CD4-positive, alpha-beta T cell treated with Interferon alpha-2 for 1 hour (primary cell): ENCODE measurements around the gene MOCS1.

Experiments used
- DNase-seq, 2 donors: peaks; one replicate each; pipeline ENCODE4 v3.0.0-alpha.2; 2020 to 2022

Gene MOCS1

GRCh38 chr6:39923394-39923793, 10.9 kb downstream of the MOCS1 start:
- no peak for DNase-seq

- no peak for DNase-seq
Observed at GRCh38 chr6:39922821-39923220, 11.4 kb downstream of the MOCS1 start.

DNA sequence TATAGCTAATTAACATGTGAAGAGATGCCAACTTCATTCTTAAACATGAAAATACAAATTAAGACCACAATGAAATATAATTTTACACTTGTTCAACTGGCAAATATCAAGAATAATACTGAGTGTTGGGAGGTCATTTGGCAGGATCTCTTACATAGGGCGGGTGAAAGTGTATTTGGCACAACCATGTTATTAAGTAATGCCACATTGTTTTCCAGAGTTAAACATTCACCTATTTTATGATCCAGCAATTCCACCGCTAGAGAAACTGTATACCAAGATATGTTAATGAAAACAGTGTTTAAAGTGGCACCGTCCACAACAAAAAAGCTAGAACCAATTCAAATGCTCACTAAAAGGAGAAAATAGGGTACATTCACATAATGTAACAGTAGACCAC, 14.1 kb downstream of the MOCS1 start:
- DNase-seq: no peak

GRCh38 chr6:39918831-39919230, 15.4 kb downstream of the MOCS1 start:
- DNase-seq: no peak

DNA sequence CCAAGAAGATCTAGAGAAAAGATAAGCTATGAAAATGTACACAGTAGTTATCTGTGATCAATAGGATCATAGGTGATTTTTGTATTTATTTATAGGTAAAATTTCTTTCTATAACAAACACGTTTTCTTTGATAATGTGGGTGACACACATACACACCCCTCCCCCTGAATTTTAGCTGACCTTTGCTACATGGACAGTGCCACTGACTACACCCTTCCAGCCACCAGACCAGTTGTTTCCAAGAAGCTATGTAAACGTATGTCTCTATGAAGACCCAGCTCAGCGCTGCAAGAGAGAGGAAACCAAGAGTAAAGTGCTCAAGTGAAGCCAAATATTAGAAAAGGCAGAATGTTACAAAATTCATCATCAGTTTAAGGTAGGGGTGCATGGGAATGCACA, 16.3 kb downstream of the MOCS1 start:
- DNase-seq: no peak

DNA sequence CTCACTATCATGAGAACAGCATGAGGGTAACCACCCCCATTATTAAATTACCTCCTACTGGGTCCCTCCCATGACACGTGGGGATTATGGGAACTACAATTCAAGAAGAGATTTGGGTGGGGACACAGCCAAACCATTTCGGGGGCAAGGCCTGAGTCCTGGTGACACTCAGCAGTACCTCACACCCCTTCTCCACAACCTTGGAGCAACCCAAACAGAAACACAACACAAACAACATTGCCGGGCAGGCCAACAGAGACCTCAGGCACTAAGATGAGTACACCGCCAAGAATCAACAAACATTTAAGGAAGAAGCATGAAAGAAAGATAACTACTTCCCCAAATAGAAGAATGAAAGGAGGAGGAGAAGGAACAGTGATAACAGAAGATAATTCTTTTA, 16.9 kb downstream of the MOCS1 start:
- DNase-seq: no peak

- DNase-seq: no peak
Observed at GRCh38 chr6:39915866-39916265, 18.4 kb downstream of the MOCS1 start.

GRCh38 chr6:39914239-39914638, 20.0 kb downstream of the MOCS1 start:
- DNase-seq: no peak

DNA sequence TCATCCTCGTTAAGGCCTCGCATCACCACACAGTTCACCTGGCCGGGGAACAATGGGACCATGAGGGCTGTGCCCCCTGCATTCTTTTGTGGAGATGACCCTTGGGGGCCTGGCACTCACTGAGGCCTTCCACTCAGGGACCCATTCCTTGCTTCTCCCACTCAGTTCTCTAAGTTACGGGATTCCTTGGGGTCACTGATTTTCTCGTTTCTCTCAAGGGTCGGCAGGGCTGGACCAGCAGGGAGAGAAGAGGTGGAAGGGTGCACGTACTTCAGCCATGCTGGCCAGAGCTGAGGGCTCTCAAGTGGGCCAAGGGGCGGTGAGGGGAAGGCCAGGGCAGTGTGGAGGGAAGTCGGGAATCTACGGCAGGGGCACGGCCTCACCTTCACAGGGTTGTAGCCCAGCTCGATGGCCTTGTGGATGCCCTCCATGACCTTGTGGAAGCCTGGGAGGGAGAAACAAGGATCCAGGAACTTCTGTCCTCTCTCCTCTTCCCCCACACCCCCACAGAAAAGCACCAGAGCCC, 20.8 kb downstream of the MOCS1 start:
- no peak for DNase-seq

GRCh38 chr6:39912446-39912845, 21.8 kb downstream of the MOCS1 start:
- no peak for DNase-seq

DNA sequence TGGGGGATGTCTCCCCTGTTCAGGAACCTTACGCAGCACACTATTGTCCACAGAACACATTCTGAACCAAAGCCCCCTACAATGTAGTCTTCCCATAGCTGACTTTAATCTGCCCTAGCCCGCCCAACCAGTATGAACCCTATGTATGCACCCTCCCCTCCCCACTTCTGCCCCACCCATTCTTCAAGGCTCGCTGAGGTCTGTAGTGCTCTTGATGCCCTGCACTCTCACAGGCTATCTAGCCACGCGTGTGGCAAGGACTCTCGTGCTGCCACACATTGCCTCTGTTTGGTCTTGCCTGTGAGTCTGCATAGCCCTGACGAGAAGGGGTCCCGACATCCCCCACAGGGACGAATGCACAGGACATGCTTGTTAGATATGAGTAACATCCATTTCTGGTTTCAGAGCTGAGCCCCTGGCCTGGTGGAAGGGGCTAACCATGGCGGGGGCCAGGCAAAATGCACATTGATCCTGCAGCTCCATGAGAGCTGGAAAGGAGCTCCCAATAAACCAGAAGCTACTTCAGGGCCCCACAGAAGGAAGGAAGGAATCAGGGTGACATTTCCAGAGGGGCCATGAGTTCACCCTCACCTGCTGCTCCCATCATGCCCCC, 22.6 kb downstream of the MOCS1 start:
- no peak for DNase-seq

DNA sequence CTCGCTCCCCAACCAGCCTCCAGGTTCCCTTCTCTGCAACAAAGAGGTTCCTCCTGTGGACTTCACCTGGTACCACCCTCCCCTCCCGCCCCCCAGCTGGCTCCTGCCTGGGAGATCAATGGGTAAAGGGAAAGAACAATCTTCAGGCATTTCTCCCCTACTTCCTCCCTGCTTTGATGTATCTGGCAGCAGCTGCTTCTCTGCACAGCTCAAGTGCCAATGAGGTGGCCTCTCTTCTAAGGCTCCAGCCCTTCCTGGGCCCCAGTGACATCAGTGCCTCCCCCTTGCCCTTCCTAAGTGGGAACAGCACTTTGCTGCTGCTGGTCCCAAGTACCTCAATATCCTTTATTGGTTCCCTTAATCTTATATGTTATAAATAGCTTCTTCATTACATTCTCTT, 23.5 kb downstream of the MOCS1 start:
- no peak for DNase-seq

- DNase-seq: no peak
Observed at GRCh38 chr6:39910164-39910563, 24.1 kb downstream of the MOCS1 start.

DNA sequence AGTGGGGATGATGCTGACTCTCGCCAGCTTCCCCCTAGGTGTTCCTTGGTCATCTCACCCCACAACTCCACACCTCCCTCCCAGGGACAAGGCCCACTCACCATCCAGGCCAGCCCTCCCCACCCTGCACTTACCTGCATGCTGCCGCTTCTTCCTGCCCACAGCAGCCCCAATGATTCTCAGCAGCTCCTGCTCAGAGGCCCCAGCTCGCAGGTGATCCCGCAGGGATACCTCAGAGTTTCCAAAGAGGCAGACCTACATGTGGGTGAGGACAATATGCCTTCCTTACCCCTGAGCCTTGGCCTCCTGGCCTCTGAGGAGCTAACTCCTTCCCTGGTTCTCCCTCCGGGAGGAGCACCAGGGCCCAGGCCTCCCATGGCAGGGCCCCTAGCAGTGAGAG, 24.6 kb downstream of the MOCS1 start:
- no peak for DNase-seq

- DNase-seq: no peak
Observed at GRCh38 chr6:39908838-39909583, 25.3 kb downstream of the MOCS1 start.

DNA sequence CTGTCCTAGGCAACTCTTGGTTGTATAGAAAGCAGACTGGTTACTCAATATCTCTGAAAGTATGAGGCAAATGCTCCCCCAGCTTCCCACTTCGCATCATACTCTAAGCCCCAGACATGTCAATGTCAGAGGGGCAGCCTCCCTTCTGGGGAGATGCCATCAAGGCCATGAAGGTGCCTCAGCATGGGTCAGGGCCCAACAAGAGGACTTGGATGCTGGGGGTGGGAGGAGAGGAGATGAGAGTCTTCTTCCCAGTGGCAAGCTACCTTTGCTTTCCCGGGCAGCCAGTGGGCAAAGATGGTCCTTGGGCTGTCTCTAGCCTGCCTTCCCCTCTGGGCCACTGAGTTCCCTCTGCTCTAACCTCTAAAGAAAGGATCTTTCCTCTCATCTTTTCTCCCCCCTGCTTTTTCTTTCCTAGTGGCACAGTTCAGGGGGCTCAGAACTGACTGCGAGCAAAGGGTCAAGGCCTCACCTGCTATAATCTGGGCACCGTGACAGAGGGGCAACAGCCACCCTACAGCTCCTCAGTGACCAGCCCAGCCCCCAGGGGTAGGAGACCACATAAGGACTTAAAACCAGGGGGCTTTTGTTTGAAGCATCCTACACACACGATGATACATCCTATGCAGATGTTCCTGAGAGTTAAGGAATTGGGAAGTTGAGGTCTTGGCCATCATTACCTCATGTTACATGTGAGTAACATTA, 26.2 kb downstream of the MOCS1 start:
- no peak for DNase-seq

GRCh38 chr6:39906318-39906761, 27.9 kb downstream of the MOCS1 start:
- no peak for DNase-seq

DNA sequence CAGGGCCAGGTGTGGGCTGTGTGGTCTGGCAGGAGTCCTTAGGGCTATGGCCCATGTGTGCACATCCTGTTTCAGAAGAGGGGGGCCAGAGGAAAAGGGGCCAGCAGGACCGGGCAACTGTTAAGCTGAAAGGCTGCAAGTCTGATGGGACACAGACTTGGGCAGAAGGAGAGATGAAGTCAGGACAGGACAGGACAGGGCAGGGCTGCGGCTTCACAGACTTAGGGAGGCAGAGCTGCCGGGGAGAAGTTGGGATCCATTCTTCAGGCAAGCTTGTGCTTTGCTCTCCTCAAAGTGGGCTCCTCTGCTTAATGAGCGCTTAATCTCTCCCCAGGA, 28.7 kb downstream of the MOCS1 start:
- no peak for DNase-seq

DNA sequence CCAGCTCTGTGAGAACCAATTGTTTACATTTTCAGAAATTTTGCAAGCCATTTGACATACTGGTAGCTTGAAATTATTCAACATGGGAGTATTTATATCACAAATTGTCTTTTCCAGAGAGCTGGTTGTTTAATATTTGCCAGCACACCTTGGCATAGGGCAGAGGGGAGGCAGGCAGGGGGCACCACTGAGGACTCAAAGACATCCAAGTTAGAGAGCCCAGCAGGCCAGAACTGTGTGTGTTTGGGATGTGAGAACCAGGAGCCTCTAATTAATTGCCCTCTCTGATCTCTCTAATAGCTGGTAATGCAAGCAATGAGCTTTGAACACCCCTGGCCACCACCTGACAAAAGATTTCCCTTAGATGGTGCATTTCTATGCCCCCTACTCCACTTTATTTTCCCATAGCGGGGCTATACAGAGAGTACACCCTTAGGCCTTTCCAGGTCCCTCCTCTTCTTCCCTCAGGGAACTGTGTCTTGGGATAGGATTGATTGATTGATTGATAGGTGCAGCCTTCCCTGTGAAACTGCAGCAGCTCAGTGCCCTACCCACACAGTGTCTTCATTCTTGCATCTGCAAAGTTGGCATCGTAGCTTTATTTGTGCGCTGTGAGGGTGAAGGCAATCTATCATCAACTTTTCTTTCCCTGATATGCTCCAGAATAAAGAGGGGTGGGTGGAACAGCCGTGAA, 29.2 kb downstream of the MOCS1 start:
- no peak for DNase-seq

DNA sequence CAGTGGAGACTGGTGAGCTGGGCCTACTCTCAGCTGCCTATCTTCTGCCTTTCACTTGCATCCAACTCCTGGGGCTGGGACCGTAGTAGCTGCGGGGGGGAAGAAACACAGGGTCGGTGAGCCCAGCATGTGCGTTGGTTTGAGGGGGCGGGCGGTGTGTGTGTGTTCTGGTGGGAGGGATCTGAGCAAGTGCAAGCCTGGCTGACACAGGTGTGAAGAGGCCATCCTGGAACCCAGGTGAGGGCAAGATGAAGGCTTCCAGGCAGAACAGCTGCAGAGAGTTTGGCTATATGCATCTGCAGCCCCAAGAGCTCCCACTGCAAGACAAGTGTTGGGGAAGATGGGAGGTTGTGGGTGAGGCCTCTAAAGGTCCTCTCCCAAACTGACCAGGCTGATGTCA, 30.6 kb downstream of the MOCS1 start:
- DNase-seq: no peak

DNA sequence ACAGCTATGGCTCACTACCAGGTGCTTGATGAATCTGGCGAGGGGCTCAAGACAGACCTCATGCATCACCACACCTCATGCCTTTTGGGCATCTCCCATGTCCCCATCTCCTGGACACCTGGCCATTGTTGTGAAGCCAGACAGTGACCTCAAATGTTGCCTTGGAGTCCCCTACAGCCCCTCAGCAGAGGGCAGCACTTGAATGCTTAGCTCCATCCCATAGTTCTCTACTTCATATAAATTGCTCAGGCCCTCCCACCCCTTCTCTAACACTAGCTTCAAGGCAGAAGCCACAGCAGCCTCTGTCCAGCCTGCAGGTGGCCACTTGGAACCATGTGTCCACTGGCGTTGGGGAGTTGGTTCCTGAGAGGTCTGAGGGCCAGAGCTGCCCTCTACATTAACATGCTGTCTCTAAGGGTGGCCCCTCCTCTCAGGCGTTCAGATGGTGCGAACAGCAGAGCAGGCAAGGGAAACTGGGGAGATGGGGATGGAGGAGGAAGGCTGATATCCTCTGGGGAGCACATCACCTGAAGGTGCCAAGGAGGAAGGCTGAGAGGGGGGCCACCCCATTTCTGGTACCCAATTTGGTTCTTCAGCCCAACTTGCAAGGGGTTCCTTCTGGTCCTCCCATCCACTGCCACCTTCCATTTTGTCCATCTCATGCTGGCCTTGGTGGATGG, 31.3 kb downstream of the MOCS1 start:
- DNase-seq: no peak

DNA sequence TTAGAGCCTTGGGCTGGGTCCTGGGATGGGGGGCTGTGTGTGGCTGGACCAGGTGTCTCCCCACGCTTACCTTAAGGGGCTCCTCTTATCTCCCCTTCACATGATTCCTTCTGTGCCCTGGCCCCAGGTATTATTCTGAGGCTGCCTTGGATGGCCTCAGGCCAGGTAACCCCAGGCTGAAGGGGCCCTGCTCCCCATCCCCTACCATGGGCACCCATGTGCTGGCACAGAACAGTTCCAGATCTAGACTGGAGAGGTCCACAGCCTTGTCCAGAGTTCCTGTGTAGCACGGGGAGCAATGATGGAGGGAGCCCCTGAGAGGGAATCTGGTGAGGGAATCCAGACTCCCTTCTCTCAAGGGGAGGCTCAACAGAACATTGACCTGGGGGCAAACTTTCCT, 32.1 kb downstream of the MOCS1 start:
- no peak for DNase-seq

- no peak for DNase-seq
Observed at GRCh38 chr6:39901670-39902069, 32.6 kb downstream of the MOCS1 start.
